Left lobe of liver (tissue), 2 donors: ENCODE results near the gene PFAS. TPM values are rescaled to one million over a fixed set of nuclear protein-coding genes. Genes with fewer than 3 reads are reported as not detected.
"Not testable (repeated sequence)": the region's sequence is repeated elsewhere in the genome, so short reads cannot be mapped to it uniquely, and the experiment has no call there.

Source experiments
- ATAC-seq: fragments of 200-7000 bp; cut with Tn5 transposase; one replicate; pipeline ENCODE4 v1.9.1; 2020; ENCODE audit warnings: mild to moderate bottlenecking, moderate library complexity
- DNase-seq: peaks from one replicate; pipeline ENCODE4 v3.0.0-alpha.2; 2020; ENCODE audit warnings: low spot score
- total RNA-seq: library from RNA; stranded (reverse); gene quantifications from one replicate; pipeline ENCODE4 v1.2.1, GENCODE V29; 2021
- donor health status: DM: no; HTN: no; CAD: no; lungs with moderate emphysema.
- donor health status: DM: no; HTN: yes; CAD: no.

The PFAS gene
- total RNA-seq, 1 donor from 2014 or later = 18.9 TPM

DNA sequence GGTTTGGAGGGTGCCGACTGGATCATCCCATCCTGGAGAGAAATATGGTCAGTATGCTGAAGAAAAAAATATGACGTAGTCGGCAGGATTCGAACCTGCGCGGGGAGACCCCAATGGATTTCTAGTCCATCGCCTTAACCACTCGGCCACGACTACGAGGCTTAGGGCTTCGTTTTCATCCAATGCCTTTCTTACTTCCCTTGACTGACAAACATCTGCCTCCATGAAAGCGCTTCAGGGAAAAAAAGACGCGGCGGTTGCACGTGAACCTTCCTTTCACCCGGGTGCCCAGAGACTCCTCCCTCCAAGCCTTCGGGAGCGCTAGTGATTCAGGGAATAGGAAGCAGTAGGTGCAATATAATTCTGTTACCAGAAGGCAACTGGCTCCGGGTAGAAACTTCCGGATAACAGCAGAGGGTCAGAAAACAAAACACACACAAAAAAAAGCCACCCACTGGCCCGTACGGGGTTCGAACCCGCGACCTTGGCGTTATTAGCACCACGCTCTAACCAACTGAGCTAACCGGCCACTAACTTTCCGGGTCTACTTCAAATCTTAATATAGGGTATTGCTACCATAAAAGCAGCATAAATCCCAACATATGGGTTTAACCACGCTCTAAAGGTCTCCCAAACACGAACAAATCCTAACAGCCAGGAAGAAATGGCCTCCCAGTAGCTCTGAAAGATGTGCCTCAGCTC is 22.4 kb upstream of the PFAS start:
- no peak for ATAC-seq
- DNase-seq = no peak

DNA sequence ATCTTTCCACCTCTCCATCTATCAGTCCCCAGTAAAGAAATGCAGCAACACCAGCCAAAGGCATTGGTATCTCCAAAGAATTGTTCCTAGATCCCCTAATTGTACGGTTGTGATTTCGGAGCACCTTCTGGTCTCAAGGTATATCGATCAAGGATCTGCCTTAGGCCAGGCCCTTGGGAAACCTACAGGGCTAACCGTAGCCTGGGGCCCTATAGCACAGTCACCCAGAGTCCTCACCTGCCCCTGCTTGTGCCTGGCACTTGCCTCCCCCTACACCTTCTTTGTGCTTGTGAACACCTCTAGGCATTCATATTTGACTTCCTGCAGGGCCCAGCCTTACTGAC is 21.9 kb upstream of the PFAS start:
- no peak for ATAC-seq
- DNase-seq = no peak

DNA sequence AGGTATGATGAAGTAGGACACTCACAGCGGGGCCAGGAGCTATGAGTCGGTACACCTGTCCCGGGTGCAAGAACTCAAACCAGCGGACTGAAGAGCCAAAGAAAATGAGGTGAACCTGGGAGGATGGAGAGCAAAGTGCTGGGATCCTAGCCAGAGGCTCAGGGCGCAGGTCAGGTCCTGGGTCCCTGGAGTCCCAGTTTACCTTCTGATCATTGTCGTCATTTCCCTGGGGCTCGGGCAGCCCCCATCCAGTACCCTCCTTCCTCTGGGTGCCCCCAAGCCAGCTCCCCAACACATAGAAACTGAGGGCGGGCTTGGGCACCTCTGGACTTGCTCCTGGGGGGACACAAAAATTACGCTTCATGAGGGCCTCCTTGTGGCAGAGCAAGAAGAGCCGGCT is 17.4 kb upstream of the PFAS start:
- ATAC-seq = no peak
- DNase-seq = no peak

GRCh38 chr17:8234361-8235270 is 14.5 kb upstream of the PFAS start:
- DNase-seq = no peak
- ATAC-seq = no peak

DNA sequence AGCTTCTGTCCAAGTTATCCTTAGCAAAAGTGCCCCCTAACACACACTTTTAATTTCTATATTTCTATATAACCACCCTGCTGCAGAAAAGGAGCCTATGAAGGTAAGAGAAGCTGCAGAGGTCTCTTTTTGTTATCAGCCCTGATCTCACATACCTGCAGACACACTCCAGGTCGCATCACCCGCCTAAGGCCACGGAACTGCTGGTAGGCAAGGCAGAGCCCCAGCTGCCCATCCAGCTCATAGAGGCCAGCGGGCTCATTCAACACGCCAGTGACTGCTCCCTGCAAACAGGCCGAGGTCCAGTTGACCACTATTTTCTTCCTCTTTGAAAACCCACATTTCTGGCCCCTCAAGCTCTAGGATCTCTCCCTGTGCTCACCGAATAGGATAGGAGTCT is 13.4 kb upstream of the PFAS start:
- no peak for DNase-seq
- no peak for ATAC-seq

- ATAC-seq (peak; percentile 93), DNase-seq (peak; percentile 91)
These were observed 11.9 kb upstream of the PFAS start for GRCh38 chr17:8237175-8237574.

GRCh38 chr17:8237886-8238285 is 11.2 kb upstream of the PFAS start:
- DNase-seq = no peak
- ATAC-seq = no peak

DNA sequence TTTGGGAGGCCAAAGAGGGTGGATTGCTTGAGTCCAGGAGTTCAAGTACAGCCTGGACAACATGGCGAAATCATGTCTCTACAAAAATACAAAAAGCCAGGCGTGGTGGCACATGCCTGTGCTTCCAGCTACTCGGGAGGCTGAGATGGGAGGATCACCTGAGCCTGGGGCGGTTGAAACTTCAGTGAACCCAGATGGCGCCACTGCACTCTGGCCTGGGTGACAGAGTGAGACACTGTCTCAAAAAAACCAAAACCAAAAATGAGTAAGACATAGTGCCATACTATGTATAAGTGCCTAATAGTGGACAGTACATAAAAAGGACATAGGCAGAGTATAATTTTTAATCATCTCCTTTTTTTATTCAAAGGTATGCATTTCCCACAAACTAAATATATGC is 5.3 kb upstream of the PFAS start:
- ATAC-seq = no peak
- no peak for DNase-seq

GRCh38 chr17:8244768-8245167 is 4.3 kb upstream of the PFAS start:
- ATAC-seq = no peak
- DNase-seq = no peak

- no peak for ATAC-seq
These were observed 772 bp downstream of the PFAS start for GRCh38 chr17:8249621-8250500.

DNA sequence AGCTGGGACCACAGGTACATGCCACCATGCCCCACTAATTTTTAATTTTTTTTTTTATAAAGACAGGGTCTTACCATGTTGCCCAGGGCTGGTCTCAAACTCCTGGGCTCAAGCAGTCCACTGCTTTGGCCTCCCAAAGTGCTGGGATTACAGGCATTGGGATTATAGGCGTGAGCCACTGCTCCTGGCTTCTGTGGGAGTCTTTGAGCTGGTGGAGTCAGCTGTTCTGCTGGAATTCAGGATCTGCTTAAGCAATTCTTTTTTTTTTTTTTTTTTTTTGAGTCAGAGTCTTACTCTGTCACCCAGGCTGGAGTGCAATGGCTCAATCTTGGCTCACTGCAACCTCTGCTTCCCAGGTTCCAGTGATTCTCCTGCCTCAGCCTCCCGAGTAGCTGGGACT is 2.3 kb downstream of the PFAS start:
- ATAC-seq, DNase-seq: not testable (repeated sequence)

More at GRCh38 chr17:8249621-8250500, 772 bp downstream of the PFAS start:
- DNase-seq = no peak

DNA sequence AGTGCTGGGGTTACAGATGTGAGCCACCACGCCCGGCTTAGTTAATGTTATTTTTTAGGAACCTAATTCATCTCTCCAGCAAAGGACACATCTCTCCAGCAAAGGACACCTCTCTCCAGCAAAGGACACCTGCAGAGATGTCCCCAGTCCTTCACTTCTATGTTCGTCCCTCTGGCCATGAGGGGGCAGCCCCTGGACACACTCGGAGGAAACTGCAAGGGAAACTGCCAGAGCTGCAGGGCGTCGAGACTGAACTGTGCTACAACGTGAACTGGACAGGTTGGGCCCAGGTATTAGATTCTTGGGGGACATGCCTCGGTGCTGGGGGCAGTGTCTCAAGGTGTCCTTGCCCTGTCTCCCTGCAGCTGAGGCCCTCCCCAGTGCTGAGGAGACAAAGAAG is 4.7 kb downstream of the PFAS start:
- peak; percentile 83 for ATAC-seq
- DNase-seq = peak; percentile 69

- DNase-seq (no peak), ATAC-seq (no peak)
These were observed 5.8 kb downstream of the PFAS start for GRCh38 chr17:8254881-8255280.

DNA sequence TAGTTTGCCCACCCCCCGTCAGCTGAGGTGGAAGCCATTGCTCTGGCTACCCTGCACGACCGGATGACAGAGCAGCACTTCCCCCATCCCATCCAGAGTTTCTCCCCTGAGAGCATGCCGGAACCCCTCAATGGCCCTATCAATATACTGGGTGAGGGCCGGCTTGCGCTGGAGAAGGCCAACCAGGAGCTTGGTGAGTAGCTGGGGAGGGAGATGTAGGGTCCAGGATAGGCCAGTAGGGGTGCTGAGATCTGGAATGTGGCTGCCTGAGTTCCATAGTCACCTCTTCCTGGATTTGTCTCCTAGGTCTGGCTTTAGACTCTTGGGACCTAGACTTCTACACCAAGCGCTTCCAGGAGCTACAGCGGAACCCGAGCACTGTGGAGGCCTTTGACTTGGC is 6.4 kb downstream of the PFAS start:
- ATAC-seq (no peak), DNase-seq (no peak)

GRCh38 chr17:8256291-8256690 is 7.2 kb downstream of the PFAS start:
- no peak for ATAC-seq

GRCh38 chr17:8256691-8257090 is 7.6 kb downstream of the PFAS start:
- no peak for DNase-seq
- ATAC-seq = no peak

More at GRCh38 chr17:8256291-8256690, 7.2 kb downstream of the PFAS start:
- no peak for DNase-seq

DNA sequence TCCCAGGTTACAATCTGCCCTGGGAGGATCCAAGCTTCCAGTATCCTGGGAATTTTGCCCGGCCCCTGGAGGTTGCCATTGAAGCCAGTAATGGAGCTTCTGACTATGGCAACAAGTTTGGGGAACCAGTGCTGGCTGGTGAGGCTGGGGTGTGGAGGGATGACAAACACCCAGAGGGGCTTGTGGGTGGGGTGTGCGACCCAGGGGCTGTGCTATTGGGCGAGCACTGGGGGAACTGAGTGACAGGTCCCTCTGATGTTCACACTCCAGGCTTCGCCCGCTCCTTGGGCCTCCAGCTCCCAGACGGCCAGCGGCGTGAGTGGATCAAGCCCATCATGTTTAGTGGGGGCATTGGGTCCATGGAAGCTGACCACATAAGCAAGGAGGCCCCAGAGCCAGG is 8.7 kb downstream of the PFAS start:
- DNase-seq (no peak), ATAC-seq (no peak)

DNA sequence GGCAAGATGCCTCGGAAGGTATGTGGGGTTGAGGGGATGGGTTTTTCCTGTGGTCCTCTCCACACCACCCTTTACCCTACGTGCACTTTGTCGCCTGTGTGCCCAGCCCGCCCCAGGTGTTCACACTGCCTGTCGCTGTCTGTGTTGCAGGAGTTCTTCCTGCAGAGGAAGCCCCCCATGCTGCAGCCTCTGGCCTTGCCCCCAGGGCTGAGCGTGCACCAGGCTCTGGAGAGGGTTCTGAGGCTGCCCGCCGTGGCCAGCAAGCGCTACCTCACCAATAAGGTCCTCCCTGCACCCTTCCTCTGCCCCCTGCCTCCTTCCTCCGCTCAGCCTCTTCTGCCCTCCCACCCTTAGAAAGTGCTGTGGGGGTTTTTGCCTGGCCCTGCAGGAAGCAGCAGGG is 15.2 kb downstream of the PFAS start:
- no peak for DNase-seq
- no peak for ATAC-seq

GRCh38 chr17:8264836-8265542 is 15.9 kb downstream of the PFAS start:
- DNase-seq (no peak), ATAC-seq (no peak)

- DNase-seq (no peak), ATAC-seq (no peak)
These were observed 17.8 kb downstream of the PFAS start for GRCh38 chr17:8266648-8267479.
